Neural cell (in vitro differentiated cells): Measurements from ENCODE around the gene CDH4. TPM values are rescaled to one million over a fixed set of nuclear protein-coding genes. Genes with fewer than 3 reads are reported as not detected.

Experiments
- H2AFZ ChIP-seq: fragments of 200-600, 300-800 bp; sonication (generic), shearing (Covaris generic); 2 replicates; pipeline ENCODE4 v1.6.0; 2014; ENCODE audit warnings: low read depth, mild to moderate bottlenecking, antibody characterized with exemption, low read length, moderate library complexity
- H3F3A ChIP-seq: fragments of 200-600 bp; shearing (Covaris generic); 2 replicates; pipeline ENCODE4 v1.6.1; 2016; ENCODE audit warnings: mild to moderate bottlenecking, moderate library complexity, mixed read lengths, antibody characterized with exemption, low read length; ENCODE audit not compliant: insufficient read depth, poor library complexity, severe bottlenecking
- H3K27ac ChIP-seq: fragments of 200-600, 300-800 bp; sonication (generic), shearing (Covaris generic); 2 replicates; pipeline ENCODE4 v1.5.1; 2014; ENCODE audit warnings: mild to moderate bottlenecking, low read length, moderate library complexity
- H3K27me3 ChIP-seq: fragments of 300-800, 200-600 bp; sonication (generic), shearing (Covaris generic); 2 replicates; pipeline ENCODE4 v1.6.0; 2014; ENCODE audit warnings: mild to moderate bottlenecking, low read depth, low read length, moderate library complexity; ENCODE audit not compliant: insufficient read depth
- H3K36me3 ChIP-seq: fragments of 300-800, 200-600 bp; sonication (generic), shearing (Covaris generic); 2 replicates; pipeline ENCODE4 v1.5.1; 2014; ENCODE audit warnings: mild to moderate bottlenecking, antibody characterized with exemption, low read length, moderate library complexity; ENCODE audit not compliant: insufficient read depth
- H3K4me2 ChIP-seq: fragments of 300-800, 200-600 bp; sonication (generic), shearing (Covaris generic); 2 replicates; pipeline ENCODE4 v1.6.0; 2014; ENCODE audit warnings: mild to moderate bottlenecking, low read length
- H3K4me3 ChIP-seq: fragments of 300-800, 200-600 bp; sonication (generic), shearing (Covaris generic); 2 replicates; pipeline ENCODE4 v1.5.1; 2014; ENCODE audit warnings: mild to moderate bottlenecking, low read length, moderate library complexity
- H3K79me2 ChIP-seq: fragments of 200-600 bp; shearing (Covaris generic); replicated peaks from 2 replicates; pipeline ENCODE4 v1.6.0; 2014; ENCODE audit warnings: mild to moderate bottlenecking, low read length, moderate library complexity; ENCODE audit not compliant: insufficient read depth
- H3K9ac ChIP-seq: fragments of 300-800, 200-600 bp; sonication (generic), shearing (Covaris generic); 2 replicates; pipeline ENCODE4 v1.6.1; 2016; ENCODE audit warnings: mild to moderate bottlenecking, low read length, mixed read lengths
- H3K9me2 ChIP-seq: fragments of 200-600 bp; shearing (Covaris generic); 2 replicates; pipeline ENCODE4 v1.6.1; 2016; ENCODE audit warnings: mild to moderate bottlenecking, low read length, mixed read lengths; ENCODE audit not compliant: insufficient read depth
- H3K9me3 ChIP-seq: fragments of 200-600, 300-800 bp; sonication (generic), shearing (Covaris generic); 2 replicates; pipeline ENCODE4 v1.6.1; 2016; ENCODE audit warnings: mild to moderate bottlenecking, mixed run types, low read length, moderate library complexity, mixed read lengths
- H4K20me1 ChIP-seq: fragments of 200-600 bp; shearing (Covaris generic); 2 replicates; pipeline ENCODE4 v1.6.1; 2016; ENCODE audit warnings: mild to moderate bottlenecking, mixed run types; ENCODE audit not compliant: insufficient read depth
- EP300 ChIP-seq: fragments of 450-650 bp; conservative IDR thresholded peaks from 2 replicates; pipeline ENCODE4 v1.6.1; 2014; ENCODE audit warnings: antibody characterized with exemption, mild to moderate bottlenecking, moderate library complexity; ENCODE audit not compliant: poor library complexity, severe bottlenecking
- EZH2 ChIP-seq: fragments of 200-600, 300-800 bp; shearing (Covaris generic), sonication (generic); IDR thresholded peaks from 2 replicates; pipeline ENCODE4 v1.6.1; 2014; ENCODE audit warnings: antibody characterized with exemption, low read length, borderline replicate concordance, mild to moderate bottlenecking; ENCODE audit not compliant: insufficient read depth, poor library complexity, severe bottlenecking
- MXI1 ChIP-seq: fragments of 450-650 bp; conservative IDR thresholded peaks from 2 replicates; pipeline ENCODE4 v1.6.1; 2014; ENCODE audit warnings: antibody characterized with exemption, mild to moderate bottlenecking; ENCODE audit not compliant: poor library complexity, severe bottlenecking
- POLR2AphosphoS5 ChIP-seq: IDR thresholded peaks from 2 replicates; pipeline ENCODE4 v1.6.1; 2012
- RAD21 ChIP-seq: fragments of 450-650 bp; conservative IDR thresholded peaks from 2 replicates; pipeline ENCODE4 v1.6.1; 2014; ENCODE audit warnings: antibody characterized with exemption, mild to moderate bottlenecking, moderate library complexity
- SMC3 ChIP-seq: fragments of 450-650 bp; conservative IDR thresholded peaks from 2 replicates; pipeline ENCODE4 v1.6.1; 2014; ENCODE audit warnings: antibody characterized with exemption, mild to moderate bottlenecking, moderate library complexity; ENCODE audit not compliant: poor library complexity
- TAF1 ChIP-seq: IDR thresholded peaks from 2 replicates; pipeline ENCODE4 v1.6.1; 2012; ENCODE audit warnings: low read depth
- polyA plus RNA-seq: library from polyadenylated mRNA; depleted of rRNA; stranded (reverse); fragments of >200 nt; gene quantifications from 2 replicates; pipeline ENCODE4 v1.2.3, GENCODE V29; 2014
- TF ChIP-seq, protein P1 (sequence below): IDR thresholded peaks from 2 replicates; pipeline ENCODE4 v1.6.1; 2012; ENCODE audit warnings: borderline replicate concordance
- TF ChIP-seq, protein P2 (sequence below): fragments of 450-650 bp; IDR thresholded peaks from 2 replicates; pipeline ENCODE4 v1.5.1; 2014; ENCODE audit warnings: antibody characterized with exemption, mild to moderate bottlenecking, moderate library complexity; ENCODE audit not compliant: poor library complexity, severe bottlenecking

The CDH4 gene
- polyA plus RNA-seq, 1 donor from 2014 or later: 24.6 TPM

DNA sequence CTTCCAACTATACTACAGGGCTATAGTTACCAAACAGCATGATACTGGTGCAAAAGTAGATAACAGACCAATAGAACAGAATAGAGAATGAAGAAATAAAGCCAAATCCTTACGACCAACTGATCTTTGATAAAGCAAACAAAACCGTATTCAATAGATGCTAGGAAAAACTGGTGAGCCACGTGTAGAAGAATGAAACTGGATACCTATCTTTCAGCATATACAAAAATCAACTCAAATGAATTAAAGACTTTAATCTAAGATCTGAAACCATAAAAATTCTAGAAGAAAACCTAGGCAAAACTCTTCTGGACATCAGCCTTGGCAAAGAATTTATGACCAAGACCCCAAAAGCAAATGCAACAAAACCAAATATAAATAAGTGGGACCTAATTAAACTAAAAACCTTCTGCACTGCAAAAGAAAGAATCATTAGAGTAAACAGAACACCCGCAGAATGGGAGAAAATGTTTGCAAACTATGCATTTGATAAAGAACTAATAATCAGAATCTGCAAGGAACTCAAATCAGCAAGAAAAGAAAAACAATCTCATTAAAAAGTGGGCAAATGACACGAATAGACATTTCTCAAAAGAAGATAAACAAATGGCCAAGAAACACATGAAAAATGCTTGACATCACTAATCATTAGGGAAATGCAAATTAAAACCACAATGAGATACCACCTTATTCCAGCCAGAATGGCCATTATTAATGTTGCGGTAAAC lies 703.8 kb downstream of the CDH4 start:
- Histone ChIP-seq H3K36me3 (no peaks in the 10 kb centered on the region), H2AFZ (no peak overlapping the region), H3F3A (no peaks in the 10 kb centered on the region), H3K27me3 (no peaks in the 10 kb centered on the region), H3K79me2 (no peaks in the 10 kb centered on the region), H3K4me2 (no peak overlapping the region), H3K4me3 (no peak overlapping the region), H3K27ac (no peak overlapping the region), H4K20me1 (no peaks in the 10 kb centered on the region), H3K9me3 (no peaks in the 10 kb centered on the region), H3K9ac (no peak overlapping the region), H3K9me2 (no peaks in the 10 kb centered on the region)
- TF ChIP-seq, protein P1, sequence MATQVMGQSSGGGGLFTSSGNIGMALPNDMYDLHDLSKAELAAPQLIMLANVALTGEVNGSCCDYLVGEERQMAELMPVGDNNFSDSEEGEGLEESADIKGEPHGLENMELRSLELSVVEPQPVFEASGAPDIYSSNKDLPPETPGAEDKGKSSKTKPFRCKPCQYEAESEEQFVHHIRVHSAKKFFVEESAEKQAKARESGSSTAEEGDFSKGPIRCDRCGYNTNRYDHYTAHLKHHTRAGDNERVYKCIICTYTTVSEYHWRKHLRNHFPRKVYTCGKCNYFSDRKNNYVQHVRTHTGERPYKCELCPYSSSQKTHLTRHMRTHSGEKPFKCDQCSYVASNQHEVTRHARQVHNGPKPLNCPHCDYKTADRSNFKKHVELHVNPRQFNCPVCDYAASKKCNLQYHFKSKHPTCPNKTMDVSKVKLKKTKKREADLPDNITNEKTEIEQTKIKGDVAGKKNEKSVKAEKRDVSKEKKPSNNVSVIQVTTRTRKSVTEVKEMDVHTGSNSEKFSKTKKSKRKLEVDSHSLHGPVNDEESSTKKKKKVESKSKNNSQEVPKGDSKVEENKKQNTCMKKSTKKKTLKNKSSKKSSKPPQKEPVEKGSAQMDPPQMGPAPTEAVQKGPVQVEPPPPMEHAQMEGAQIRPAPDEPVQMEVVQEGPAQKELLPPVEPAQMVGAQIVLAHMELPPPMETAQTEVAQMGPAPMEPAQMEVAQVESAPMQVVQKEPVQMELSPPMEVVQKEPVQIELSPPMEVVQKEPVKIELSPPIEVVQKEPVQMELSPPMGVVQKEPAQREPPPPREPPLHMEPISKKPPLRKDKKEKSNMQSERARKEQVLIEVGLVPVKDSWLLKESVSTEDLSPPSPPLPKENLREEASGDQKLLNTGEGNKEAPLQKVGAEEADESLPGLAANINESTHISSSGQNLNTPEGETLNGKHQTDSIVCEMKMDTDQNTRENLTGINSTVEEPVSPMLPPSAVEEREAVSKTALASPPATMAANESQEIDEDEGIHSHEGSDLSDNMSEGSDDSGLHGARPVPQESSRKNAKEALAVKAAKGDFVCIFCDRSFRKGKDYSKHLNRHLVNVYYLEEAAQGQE: no peak
- TF ChIP-seq EZH2: no peak
- no peak for TF ChIP-seq MXI1
- no peak for TF ChIP-seq SMC3
- no peak for TF ChIP-seq TAF1
- no peak for TF ChIP-seq RAD21
- TF ChIP-seq EP300: no peak

DNA sequence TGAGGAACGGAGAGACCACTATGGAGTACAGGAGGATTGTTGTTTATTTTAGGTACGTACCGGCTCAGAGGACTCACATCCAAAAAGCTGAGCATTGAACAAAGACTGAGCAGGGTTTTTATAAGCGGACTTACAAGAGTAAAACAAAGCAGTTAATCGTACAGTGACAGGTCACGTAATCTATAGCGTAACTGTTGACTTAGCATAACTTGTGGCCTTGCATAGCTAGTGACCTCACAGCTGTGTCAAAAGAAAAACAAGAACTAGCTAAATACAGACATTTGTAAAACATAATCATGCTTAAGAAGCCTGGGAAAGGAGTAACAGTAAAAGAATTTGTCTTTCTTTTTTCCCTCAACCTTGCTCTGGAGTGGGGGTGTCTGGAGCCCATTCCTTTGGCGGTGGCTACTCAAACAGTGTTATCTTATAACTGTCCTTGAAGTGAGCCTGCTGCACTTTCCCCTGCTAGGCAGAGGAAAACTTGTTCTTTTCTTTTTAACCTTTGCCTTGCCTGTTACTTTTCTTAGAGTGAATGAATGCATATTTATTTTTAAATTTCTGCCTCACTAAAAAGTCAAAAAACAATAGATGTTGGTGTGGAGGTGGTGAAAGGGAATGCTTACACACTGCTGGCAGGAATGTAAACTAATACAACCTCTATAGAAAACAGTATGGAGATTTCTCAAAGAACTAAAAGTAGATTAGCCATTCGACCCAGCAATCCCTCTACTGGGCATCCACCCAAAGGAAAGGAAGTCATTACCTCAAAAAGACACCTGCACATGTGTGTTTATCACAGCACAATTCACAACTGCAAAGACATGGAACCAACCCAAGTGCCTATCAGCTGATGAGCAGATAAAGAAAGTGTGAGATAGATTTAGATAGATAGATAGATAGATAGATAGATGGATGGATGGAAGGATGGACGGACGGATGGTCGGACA lies 704.6 kb downstream of the CDH4 start:
- TF ChIP-seq, protein P2, sequence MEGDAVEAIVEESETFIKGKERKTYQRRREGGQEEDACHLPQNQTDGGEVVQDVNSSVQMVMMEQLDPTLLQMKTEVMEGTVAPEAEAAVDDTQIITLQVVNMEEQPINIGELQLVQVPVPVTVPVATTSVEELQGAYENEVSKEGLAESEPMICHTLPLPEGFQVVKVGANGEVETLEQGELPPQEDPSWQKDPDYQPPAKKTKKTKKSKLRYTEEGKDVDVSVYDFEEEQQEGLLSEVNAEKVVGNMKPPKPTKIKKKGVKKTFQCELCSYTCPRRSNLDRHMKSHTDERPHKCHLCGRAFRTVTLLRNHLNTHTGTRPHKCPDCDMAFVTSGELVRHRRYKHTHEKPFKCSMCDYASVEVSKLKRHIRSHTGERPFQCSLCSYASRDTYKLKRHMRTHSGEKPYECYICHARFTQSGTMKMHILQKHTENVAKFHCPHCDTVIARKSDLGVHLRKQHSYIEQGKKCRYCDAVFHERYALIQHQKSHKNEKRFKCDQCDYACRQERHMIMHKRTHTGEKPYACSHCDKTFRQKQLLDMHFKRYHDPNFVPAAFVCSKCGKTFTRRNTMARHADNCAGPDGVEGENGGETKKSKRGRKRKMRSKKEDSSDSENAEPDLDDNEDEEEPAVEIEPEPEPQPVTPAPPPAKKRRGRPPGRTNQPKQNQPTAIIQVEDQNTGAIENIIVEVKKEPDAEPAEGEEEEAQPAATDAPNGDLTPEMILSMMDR: no peak
- no peak for TF ChIP-seq SMC3
- TF ChIP-seq MXI1: no peak
- TF ChIP-seq EZH2: no peak
- TF ChIP-seq RAD21: no peak
- TF ChIP-seq POLR2AphosphoS5: no peak
- no peak for TF ChIP-seq TAF1
- TF ChIP-seq, protein P1: no peak
- no peak for TF ChIP-seq EP300
- Histone ChIP-seq H3K27me3 (no peaks in the 10 kb centered on the region), H3K9me3 (no peaks in the 10 kb centered on the region), H3K9ac (no peak overlapping the region), H3K9me2 (no peaks in the 10 kb centered on the region), H3K36me3 (no peaks in the 10 kb centered on the region), H3K4me2 (no peak overlapping the region), H3F3A (no peaks in the 10 kb centered on the region), H2AFZ (no peak overlapping the region), H3K4me3 (no peak overlapping the region), H4K20me1 (no peaks in the 10 kb centered on the region), H3K79me2 (no peaks in the 10 kb centered on the region), H3K27ac (no peak overlapping the region)
